Esophagus muscularis mucosa (tissue), 4 donors: ENCODE measurements around the gene NAALADL1. TPM values are rescaled to one million over a fixed set of nuclear protein-coding genes. Genes with fewer than 3 reads are reported as not detected.
"Not testable (repeated sequence)": the region's sequence is repeated elsewhere in the genome, so short reads cannot be mapped to it uniquely, and the experiment has no call there.

ENCODE experiments used
- DNase-seq: peaks from one replicate; pipeline ENCODE4 v3.0.0-alpha.2; 2017; ENCODE audit errors: extremely low spot score
- H3K27ac ChIP-seq, 4 donors: fragments of 200-600 bp; sonication (generic); replicated peaks in 1 of 4; 1 replicate in 3 of 4; 2 replicates in 1 of 4; pipeline ENCODE4 v1.5.1; 2016 to 2019; ENCODE audit warnings: mild to moderate bottlenecking in 1 of 4
- H3K27me3 ChIP-seq, 4 donors: fragments of 200-600 bp; sonication (generic); one replicate each; pipeline versions ENCODE4 v1.5.1 to v1.6.0; 2016 to 2019
- H3K36me3 ChIP-seq, 4 donors: fragments of 200-600 bp; sonication (generic); one replicate each; pipeline ENCODE4 v1.5.1; 2016 to 2019
- H3K4me1 ChIP-seq, 4 donors: fragments of 200-600 bp; sonication (generic); one replicate each; pipeline ENCODE4 v1.5.1; 2016 to 2019
- H3K4me3 ChIP-seq, 4 donors: fragments of 200-600 bp; sonication (generic); 1 replicate in 2 of 4; 2 replicates in 2 of 4; pipeline ENCODE4 v1.5.1; 2016 to 2019; ENCODE audit warnings: mild to moderate bottlenecking in 4 of 4, moderate library complexity in 1 of 4
- H3K9me3 ChIP-seq, 4 donors: fragments of 200-600 bp; sonication (generic); 1 replicate in 3 of 4; 2 replicates in 1 of 4; pipeline ENCODE4 v1.5.1; 2016 to 2019
- CTCF ChIP-seq, 3 experiments: fragments of 200-600 bp in 2 of 3; fragments of 450-650 bp in 1 of 3; sonication (generic) in 2 of 3; IDR thresholded peaks; one replicate each; pipeline ENCODE4 v1.5.1; 2017 to 2019; ENCODE audit warnings: antibody characterized with exemption in 3 of 3, mild to moderate bottlenecking in 2 of 3, moderate library complexity in 1 of 3
- EP300 ChIP-seq: sonication (generic); formaldehyde crosslinking; IDR thresholded peaks from one replicate; pipeline ENCODE4 v1.6.1; 2017; ENCODE audit warnings: antibody characterized with exemption
- POLR2A ChIP-seq: fragments of 450-650 bp; IDR thresholded peaks from one replicate; pipeline ENCODE4 v1.6.1; 2017; ENCODE audit warnings: antibody characterized with exemption, moderate library complexity, mild to moderate bottlenecking, low read depth
- POLR2AphosphoS5 ChIP-seq, 2 donors: sonication (generic); formaldehyde crosslinking; IDR thresholded peaks; one replicate each; pipeline ENCODE4 v1.6.1; 2017; ENCODE audit warnings: antibody characterized with exemption in 2 of 2
- WGBS: methylation state at CpG from one replicate; pipeline ENCODE4 v1.1.5; 2018; 5-methylcytosine and 5-hydroxymethylcytosine counted together
- intact Hi-C: fragments of 100-400 bp; cut with DNase I; formaldehyde crosslinking; loops from one replicate; pipeline ENCODE4 v1.15.1; 2023
- total RNA-seq, 4 donors: library from RNA; depleted of rRNA; stranded (reverse); fragments of >200 nt; gene quantifications; one replicate each; pipeline versions ENCODE4 v1.1.0 to v1.2.1, GENCODE V29; 2016

Gene NAALADL1
- total RNA-seq, 4 donors from 2014 or later = 22.8 to 43.7 (median 31.0) TPM

GRCh38 chr11:65008016-65008415, 50.3 kb downstream of the NAALADL1 start:
- TF ChIP-seq POLR2A (no peak), EP300 (no peak), POLR2AphosphoS5 (IDR thresholded peaks at IDR 0.05) (no peak), CTCF (IDR thresholded peaks at IDR 0.05) (no peak)
- Histone ChIP-seq H3K27me3 (no peaks in the 10 kb centered on the region), H3K9me3 (no peaks in the 10 kb centered on the region), H3K4me3 (no peak overlapping the region), H3K27ac (no peak overlapping the region), H3K36me3 (no peaks in the 10 kb centered on the region), H3K4me1 (peaks cover 4 to 7% (median 5%) of the 10 kb centered on the region in 4 donors)
- WGBS = 69% methylated on average over 6 of the region's 7 CpGs
- intact Hi-C loops = no loop called here
- no peak for DNase-seq

- H3K4me1 ChIP-seq, intact Hi-C loops, H3K27ac ChIP-seq, H3K9me3 ChIP-seq, H3K4me3 ChIP-seq, H3K36me3 ChIP-seq, DNase-seq, H3K27me3 ChIP-seq: not testable (repeated sequence)
- WGBS = 73% methylated on average over 3 of the region's 3 CpGs
Observed at GRCh38 chr11:65003968-65004367, 54.4 kb downstream of the NAALADL1 start.

GRCh38 chr11:65003282-65003681, 55.1 kb downstream of the NAALADL1 start:
- intact Hi-C loops = no loop called here
- no peak for DNase-seq
- H3K9me3 ChIP-seq = no peaks in the 10 kb centered on the region
- no peak overlapping the region for H3K27ac ChIP-seq
- no peak for TF ChIP-seq EP300
- 75% methylated on average over 7 of the region's 7 CpGs for WGBS
- H3K27me3 ChIP-seq = no peaks in the 10 kb centered on the region
- H3K4me3 ChIP-seq = no peak overlapping the region
- no peaks in the 10 kb centered on the region for H3K36me3 ChIP-seq
- H3K4me1 ChIP-seq = peaks cover 0 to 5% (median 0%) of the 10 kb centered on the region in 4 donors

GRCh38 chr11:65002706-65003105, 55.6 kb downstream of the NAALADL1 start:
- Histone ChIP-seq H3K27me3 (no peaks in the 10 kb centered on the region), H3K9me3 (no peaks in the 10 kb centered on the region), H3K27ac (no peak overlapping the region), H3K4me3 (no peak overlapping the region), H3K36me3 (no peaks in the 10 kb centered on the region), H3K4me1 (peaks cover 0 to 5% (median 0%) of the 10 kb centered on the region in 4 donors)
- intact Hi-C loops = no loop called here
- no peak for DNase-seq
- WGBS = 59% methylated on average over 5 of the region's 5 CpGs
- TF ChIP-seq POLR2A = no peak

- no peak for DNase-seq
- no peak for TF ChIP-seq EP300
- no peak for TF ChIP-seq POLR2A
- no peak for TF ChIP-seq POLR2AphosphoS5 (IDR thresholded peaks at IDR 0.05)
- no peak for TF ChIP-seq CTCF (IDR thresholded peaks at IDR 0.05)
- WGBS = 100% methylated on average over 1 of the region's 1 CpG
- Histone ChIP-seq H3K36me3 (no peaks in the 10 kb centered on the region), H3K4me3 (no peak overlapping the region), H3K27me3 (no peaks in the 10 kb centered on the region), H3K27ac (no peak overlapping the region), H3K9me3 (no peaks in the 10 kb centered on the region), H3K4me1 (peaks cover 10 to 27% (median 18%) of the 10 kb centered on the region in 4 donors)
- intact Hi-C loops = no loop called here
Observed at GRCh38 chr11:64999478-64999877, 58.9 kb downstream of the NAALADL1 start.

- WGBS = 80% methylated on average over 7 of the region's 9 CpGs
- Histone ChIP-seq H3K4me3 (no peak overlapping the region), H3K9me3 (no peaks in the 10 kb centered on the region), H3K27ac (no peak overlapping the region), H3K27me3 (no peaks in the 10 kb centered on the region), H3K4me1 (peaks cover 10 to 27% (median 18%) of the 10 kb centered on the region in 4 donors), H3K36me3 (peaks cover 0 to 4% (median 0%) of the 10 kb centered on the region in 4 donors)
- intact Hi-C loops = no loop called here
- TF ChIP-seq CTCF (IDR thresholded peaks at IDR 0.05) (no peak), EP300 (no peak), POLR2AphosphoS5 (IDR thresholded peaks at IDR 0.05) (no peak), POLR2A (no peak)
- DNase-seq = no peak
Observed at GRCh38 chr11:64998690-64999431, 59.5 kb downstream of the NAALADL1 start.
